DND-41 (cell line): ENCODE data around the gene FBN1.

Experiments used
- EZH2 ChIP-seq: IDR thresholded peaks from 3 replicates; pipeline ENCODE4 v1.6.1; 2012; ENCODE audit warnings: borderline replicate concordance, low read depth, mild to moderate bottlenecking, moderate library complexity, low read length, inconsistent platforms; ENCODE audit not compliant: severe bottlenecking
- TF ChIP-seq, protein P1 (sequence below): IDR thresholded peaks from 2 replicates; pipeline ENCODE4 v1.5.1; 2012; ENCODE audit warnings: borderline replicate concordance, low read length, moderate library complexity, mild to moderate bottlenecking; ENCODE audit not compliant: poor library complexity, severe bottlenecking; ENCODE audit errors: extremely low read depth

DNA sequence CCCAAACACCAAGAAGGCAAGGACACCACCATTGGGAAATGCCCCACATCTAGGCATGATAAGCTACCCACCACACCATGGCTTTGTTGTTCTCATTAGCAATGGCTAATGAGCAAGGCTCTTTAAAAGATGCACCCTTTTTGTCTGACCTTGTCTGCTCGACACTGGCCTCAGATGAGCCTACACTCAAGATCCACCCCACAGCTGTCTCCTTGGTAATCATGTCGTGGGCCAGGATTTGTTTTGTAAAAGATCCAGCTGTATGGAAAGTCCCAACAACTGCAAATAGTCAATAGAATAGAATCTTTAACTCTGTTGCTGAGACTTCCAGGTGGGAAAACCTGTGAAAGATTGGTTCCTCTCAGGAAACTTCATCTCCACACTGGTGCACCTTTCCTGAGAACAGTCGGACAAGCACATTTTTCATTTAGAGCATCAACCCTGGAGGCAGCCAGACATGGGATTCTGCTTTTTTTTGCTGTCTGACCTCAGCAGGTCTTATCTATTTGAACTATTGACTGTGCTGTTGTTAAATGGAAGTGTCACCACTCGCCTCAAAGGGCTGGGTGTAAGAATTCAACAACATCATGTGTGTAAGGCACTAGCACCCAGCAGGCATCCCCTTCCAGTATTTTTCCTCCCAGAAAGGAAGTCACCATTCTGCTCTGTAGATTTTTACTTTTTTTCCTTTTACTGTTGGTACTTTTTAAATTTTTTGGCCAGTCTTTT is 278.8 kb downstream of the FBN1 start:
- TF ChIP-seq EZH2: no peak
- TF ChIP-seq, protein P1, sequence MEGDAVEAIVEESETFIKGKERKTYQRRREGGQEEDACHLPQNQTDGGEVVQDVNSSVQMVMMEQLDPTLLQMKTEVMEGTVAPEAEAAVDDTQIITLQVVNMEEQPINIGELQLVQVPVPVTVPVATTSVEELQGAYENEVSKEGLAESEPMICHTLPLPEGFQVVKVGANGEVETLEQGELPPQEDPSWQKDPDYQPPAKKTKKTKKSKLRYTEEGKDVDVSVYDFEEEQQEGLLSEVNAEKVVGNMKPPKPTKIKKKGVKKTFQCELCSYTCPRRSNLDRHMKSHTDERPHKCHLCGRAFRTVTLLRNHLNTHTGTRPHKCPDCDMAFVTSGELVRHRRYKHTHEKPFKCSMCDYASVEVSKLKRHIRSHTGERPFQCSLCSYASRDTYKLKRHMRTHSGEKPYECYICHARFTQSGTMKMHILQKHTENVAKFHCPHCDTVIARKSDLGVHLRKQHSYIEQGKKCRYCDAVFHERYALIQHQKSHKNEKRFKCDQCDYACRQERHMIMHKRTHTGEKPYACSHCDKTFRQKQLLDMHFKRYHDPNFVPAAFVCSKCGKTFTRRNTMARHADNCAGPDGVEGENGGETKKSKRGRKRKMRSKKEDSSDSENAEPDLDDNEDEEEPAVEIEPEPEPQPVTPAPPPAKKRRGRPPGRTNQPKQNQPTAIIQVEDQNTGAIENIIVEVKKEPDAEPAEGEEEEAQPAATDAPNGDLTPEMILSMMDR: no peak
